ENCODE measurements around the gene PCGF5. TPM values are rescaled to one million over a fixed set of nuclear protein-coding genes. Genes with fewer than 3 reads are reported as not detected.
"Not testable (repeated sequence)": the region's sequence is repeated elsewhere in the genome, so short reads cannot be mapped to it uniquely, and the experiment has no call there.

PCGF5 gene
- total RNA-seq, 4 donors from 2014 or later: 45.4 to 68.1 (median 49.8) TPM

DNA sequence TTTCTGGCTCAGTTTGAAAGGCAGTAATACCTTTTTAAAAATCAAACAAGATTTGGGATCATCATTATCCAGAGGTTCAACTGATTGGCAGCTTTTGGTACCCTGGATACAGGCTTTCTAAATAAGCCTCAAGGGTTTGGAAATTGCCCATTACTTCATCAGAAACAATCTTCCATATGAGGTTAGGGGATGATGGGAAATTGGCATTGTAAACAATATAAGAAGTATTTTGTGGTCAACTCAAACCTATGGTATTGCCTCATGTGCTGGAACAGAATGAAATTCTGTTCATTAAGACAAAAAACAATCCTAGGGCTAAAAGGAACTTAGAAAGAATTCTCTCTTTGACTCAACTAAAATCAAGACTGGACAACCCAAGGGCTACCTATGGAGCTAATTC lies 97.1 kb downstream of the PCGF5 start:
- no peak overlapping the region for H3K4me3 ChIP-seq
- no peaks in the 10 kb centered on the region for H3K9me3 ChIP-seq
- H3K36me3 ChIP-seq: no peaks in the 10 kb centered on the region
- no peaks in the 10 kb centered on the region for H3K27me3 ChIP-seq
- TF ChIP-seq CTCF (IDR thresholded peaks at IDR 0.05) (no peak), POLR2A (IDR thresholded peaks at IDR 0.05) (no peak)
- no peak for DNase-seq
- H3K27ac ChIP-seq: no peak overlapping the region
- H3K4me1 ChIP-seq: no peaks in the 10 kb centered on the region

- no peaks in the 10 kb centered on the region for H3K27me3 ChIP-seq
- no peak for TF ChIP-seq POLR2A (IDR thresholded peaks at IDR 0.05)
- TF ChIP-seq CTCF (IDR thresholded peaks at IDR 0.05): no peak
- H3K4me3 ChIP-seq: no peak overlapping the region
- DNase-seq: no peak
- no peaks in the 10 kb centered on the region for H3K9me3 ChIP-seq
- H3K27ac ChIP-seq: no peak overlapping the region
- H3K4me1 ChIP-seq: no peaks in the 10 kb centered on the region
- H3K36me3 ChIP-seq: no peaks in the 10 kb centered on the region
These were observed 98.9 kb downstream of the PCGF5 start for GRCh38 chr10:91319336-91319735.

DNA sequence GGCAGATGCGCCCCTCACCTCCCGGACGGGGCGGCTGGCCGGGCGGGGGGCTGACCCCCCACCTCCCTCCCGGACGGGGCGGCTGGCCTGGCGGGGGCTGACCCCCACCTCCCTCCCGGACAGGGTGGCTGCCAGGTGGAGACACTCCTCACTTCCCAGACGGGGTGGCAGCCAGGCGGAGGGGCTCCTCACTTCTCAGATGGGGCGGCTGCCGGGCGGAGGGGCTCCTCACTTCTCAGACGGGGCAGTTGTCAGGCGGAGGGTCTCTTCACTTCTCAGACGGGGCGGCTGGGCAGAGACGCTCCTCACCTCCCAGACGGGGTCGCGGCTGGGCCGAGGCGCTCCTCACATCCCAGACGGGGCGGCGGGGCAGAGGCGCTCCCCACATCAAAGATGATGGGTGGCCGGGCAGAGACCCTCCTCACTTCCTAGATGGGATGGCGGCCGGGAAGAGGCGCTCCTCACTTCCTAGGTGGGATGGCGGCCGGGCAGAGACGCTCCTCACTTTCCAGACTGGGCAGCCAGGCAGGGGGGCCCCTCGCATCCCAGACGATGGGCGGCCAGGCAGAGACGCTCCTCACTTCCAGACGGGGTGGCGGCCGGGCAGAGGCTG lies 102.9 kb downstream of the PCGF5 start:
- not testable (repeated sequence) for H3K9me3 ChIP-seq, H3K4me1 ChIP-seq, H3K4me3 ChIP-seq, H3K36me3 ChIP-seq, H3K27me3 ChIP-seq, H3K27ac ChIP-seq, DNase-seq

DNA sequence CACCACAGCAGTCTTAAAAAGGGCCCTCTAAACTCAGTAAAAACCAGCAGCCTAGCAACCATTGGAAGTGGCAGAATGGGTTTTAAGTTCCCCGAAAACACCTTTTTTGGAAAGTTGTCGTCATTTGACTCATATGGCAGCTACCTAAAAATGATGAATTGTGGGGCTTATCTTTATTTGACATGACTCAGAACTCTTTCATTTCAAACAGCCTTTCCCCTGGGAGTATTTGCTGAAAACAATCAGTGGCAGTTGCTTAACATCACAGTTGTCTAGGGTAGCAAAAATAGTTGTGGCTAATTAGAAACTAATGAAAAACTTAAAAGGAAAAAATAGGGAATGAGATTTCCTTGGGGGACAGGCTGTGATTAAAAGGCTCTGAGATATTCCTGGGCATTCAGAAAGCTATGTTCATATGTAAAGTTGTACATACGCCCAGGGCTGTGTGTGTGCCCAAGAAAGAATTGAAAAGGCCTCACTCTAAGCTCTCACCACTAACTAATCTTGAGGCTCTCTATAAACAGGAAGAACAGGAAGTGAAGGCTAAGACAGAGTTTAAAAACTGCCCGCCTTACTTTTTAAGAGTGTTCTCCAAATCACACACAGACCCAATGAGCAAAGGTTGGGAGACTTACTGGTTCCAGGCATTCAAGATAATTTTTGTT lies 108.0 kb downstream of the PCGF5 start:
- Histone ChIP-seq H3K27ac (no peak overlapping the region), H3K36me3 (no peaks in the 10 kb centered on the region), H3K9me3 (no peaks in the 10 kb centered on the region), H3K4me3 (no peak overlapping the region), H3K4me1 (no peaks in the 10 kb centered on the region), H3K27me3 (no peaks in the 10 kb centered on the region)
- TF ChIP-seq POLR2A (IDR thresholded peaks at IDR 0.05): no peak
- no peak for TF ChIP-seq CTCF (IDR thresholded peaks at IDR 0.05)
- no peak for DNase-seq

Other genes starting within 250 kb of the PCGF5 start
- 10 to 100 TPM in 1 of 4 donors, 1 to 10 TPM in 3; 4.4 to 18.2 (median 5.5) TPM for gene HECTD2, start 189.7 kb downstream of the PCGF5 start, total RNA-seq